Measurements from ENCODE around the gene NDUFS6. TPM values are rescaled to one million over a fixed set of nuclear protein-coding genes. Genes with fewer than 3 reads are reported as not detected.

NDUFS6 gene
- total RNA-seq, 1 donor from 2014 or later: 40.3 TPM

- H3K36me3 Mint-ChIP-seq (ENCODE audit: unreplicated experiment): no peaks in the 10 kb centered on the region
- peak overlapping the region; percentile 6 for H3K27ac Mint-ChIP-seq (ENCODE audit: unreplicated experiment)
- peaks cover 4% of the 10 kb centered on the region for H3K9me3 Mint-ChIP-seq (ENCODE audit: unreplicated experiment)
- H3K4me1 Mint-ChIP-seq (ENCODE audit: low read depth, unreplicated experiment): peaks cover 11% of the 10 kb centered on the region
- H3K27me3 Mint-ChIP-seq (ENCODE audit: unreplicated experiment): peaks cover 4% of the 10 kb centered on the region
- H3K4me3 Mint-ChIP-seq (ENCODE audit: unreplicated experiment): no peak overlapping the region
- DNase-seq: no peak
- TF ChIP-seq CTCF (IDR thresholded peaks at IDR 0.05; ENCODE audit: partially characterized antibody, unreplicated experiment): no peak
These were observed 26.0 kb downstream of the NDUFS6 start for GRCh38 chr5:1827025-1827885.

DNA sequence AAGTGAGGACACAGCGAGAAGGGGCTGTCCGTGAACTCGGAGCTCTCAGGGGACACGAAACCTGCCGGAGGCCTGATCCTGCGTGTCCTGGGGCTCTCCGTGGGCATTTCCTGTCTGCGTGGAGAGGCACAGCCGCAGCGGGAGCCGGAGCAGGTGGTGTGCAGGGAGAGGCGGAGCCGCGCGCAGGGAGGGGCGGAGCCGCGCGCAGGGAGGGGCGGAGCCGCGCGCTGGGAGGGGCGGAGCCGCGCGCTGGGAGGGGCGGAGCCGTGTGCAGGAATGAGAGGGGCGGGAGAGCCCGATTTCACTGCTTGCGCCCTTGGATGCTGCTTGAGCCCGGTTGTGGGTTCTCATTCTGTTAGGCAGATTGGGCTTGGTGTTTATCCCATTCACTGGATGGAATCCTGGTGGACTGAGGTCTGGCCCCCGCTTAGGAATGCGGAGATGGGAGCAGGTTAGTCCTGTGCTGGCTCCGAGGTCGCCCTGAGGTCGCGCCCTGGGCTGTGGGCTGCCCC lies 26.7 kb downstream of the NDUFS6 start:
- Mint-ChIP-seq H3K36me3 (ENCODE audit: unreplicated experiment) (no peaks in the 10 kb centered on the region), H3K27ac (ENCODE audit: unreplicated experiment) (no peak overlapping the region), H3K27me3 (ENCODE audit: unreplicated experiment) (peaks cover 4% of the 10 kb centered on the region), H3K9me3 (ENCODE audit: unreplicated experiment) (peaks cover 4% of the 10 kb centered on the region), H3K4me1 (ENCODE audit: low read depth, unreplicated experiment) (peaks cover 11% of the 10 kb centered on the region), H3K4me3 (ENCODE audit: unreplicated experiment) (no peak overlapping the region)
- TF ChIP-seq CTCF (IDR thresholded peaks at IDR 0.05; ENCODE audit: partially characterized antibody, unreplicated experiment): no peak
- no peak for DNase-seq

DNA sequence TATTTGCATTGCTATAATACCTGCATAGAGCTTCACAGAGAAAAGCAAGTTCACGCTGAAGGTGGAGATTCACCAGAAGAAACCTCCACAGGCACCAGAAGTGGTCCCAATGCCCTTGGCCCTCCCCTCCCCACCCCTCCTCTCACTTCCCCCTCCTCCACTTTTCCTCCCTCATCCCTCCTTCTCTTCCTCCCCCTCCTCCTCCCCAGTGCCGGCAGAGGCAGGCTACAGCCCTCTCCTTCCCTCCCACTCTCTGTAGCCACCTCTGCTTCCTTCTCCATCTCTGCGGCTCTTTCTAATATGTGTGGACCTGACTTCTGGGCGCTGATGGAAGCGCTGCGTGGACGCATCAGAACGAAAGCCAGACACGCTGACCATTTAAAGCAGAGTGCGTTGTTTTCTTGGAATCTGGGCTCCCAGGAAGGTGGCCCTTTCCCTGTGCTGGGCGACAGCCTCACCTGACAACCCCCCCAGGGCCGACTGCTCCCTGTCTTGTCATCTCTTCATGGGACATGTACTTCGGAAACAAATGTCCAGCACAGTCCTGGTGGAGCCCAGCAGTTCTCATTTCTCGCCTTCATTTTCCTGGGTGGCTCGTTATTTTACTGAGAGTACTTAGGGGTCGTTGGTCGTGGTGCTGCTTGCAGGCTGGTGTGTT lies 29.5 kb downstream of the NDUFS6 start:
- Mint-ChIP-seq H3K4me3 (ENCODE audit: unreplicated experiment) (no peak overlapping the region), H3K9me3 (ENCODE audit: unreplicated experiment) (peaks cover under 1% of the 10 kb centered on the region), H3K27ac (ENCODE audit: unreplicated experiment) (no peak overlapping the region), H3K4me1 (ENCODE audit: low read depth, unreplicated experiment) (peaks cover 20% of the 10 kb centered on the region), H3K36me3 (ENCODE audit: unreplicated experiment) (no peaks in the 10 kb centered on the region), H3K27me3 (ENCODE audit: unreplicated experiment) (peaks cover under 1% of the 10 kb centered on the region)
- no peak for DNase-seq
- TF ChIP-seq CTCF (IDR thresholded peaks at IDR 0.05; ENCODE audit: partially characterized antibody, unreplicated experiment): no peak

DNA sequence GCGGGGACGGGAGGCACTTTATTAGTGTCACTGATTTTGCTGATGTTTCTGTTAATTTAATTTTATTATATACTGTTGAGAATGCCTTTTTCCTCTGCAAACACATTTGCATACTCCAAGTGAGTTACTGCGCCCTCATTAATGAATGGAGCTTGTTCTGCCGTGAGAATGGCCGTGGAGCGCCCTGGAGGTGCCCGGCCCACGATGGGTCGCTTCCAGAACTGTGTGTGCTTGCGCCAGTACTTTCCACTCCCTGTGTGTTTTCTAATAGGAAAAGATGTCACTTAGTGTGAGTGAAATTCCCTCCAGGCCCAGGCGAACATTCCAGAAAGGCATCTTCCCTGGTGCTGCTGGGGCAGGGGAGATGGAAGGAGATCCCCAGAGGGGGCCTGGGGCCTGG lies 30.1 kb downstream of the NDUFS6 start:
- H3K9me3 Mint-ChIP-seq (ENCODE audit: unreplicated experiment): no peaks in the 10 kb centered on the region

More for the DNA sequence above, 30.1 kb downstream of the NDUFS6 start:
- no peak for DNase-seq
- Mint-ChIP-seq H3K27ac (ENCODE audit: unreplicated experiment) (no peak overlapping the region), H3K4me3 (ENCODE audit: unreplicated experiment) (no peak overlapping the region), H3K27me3 (ENCODE audit: unreplicated experiment) (no peaks in the 10 kb centered on the region), H3K4me1 (ENCODE audit: low read depth, unreplicated experiment) (peaks cover 24% of the 10 kb centered on the region), H3K36me3 (ENCODE audit: unreplicated experiment) (no peaks in the 10 kb centered on the region)
- no peak for TF ChIP-seq CTCF (IDR thresholded peaks at IDR 0.05; ENCODE audit: partially characterized antibody, unreplicated experiment)

Data from glutamatergic neuron (in vitro differentiated cells).